ENCODE measurements around the gene MRPL49.

The MRPL49 gene

DNA sequence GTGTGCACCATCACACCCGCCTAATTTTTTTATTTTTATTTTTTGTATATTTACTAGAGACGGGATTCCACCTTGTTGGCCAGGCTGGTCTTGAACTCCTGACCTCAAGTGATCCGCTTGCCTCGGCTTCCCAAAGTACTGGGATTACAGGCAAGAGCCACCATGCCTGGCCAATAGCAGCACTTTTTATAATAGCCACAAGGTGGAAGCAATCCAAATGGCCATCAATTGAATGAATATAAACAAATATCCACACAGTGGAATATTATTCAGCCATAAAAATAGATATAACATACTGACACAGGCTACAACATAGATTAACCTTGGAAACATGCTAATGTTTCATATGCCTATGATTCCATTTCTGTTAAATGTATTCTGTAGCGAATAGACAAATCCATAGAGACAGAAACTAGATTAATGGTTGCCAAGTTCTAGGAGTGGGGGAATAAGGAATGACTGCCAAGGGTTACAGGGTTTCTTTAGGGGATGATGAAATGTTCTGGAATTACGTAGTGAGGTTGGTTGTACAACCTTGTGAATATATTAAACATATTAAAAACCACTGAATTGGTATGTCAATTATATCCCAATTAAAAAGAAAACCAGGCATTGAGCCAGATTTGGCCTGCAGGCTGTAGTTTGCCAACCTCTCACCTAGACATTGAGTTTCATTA lies 21.3 kb upstream of the MRPL49 start:
- no peak for DNase-seq
- intact Hi-C loops (cut with DNase I) = no loop called here

DNA sequence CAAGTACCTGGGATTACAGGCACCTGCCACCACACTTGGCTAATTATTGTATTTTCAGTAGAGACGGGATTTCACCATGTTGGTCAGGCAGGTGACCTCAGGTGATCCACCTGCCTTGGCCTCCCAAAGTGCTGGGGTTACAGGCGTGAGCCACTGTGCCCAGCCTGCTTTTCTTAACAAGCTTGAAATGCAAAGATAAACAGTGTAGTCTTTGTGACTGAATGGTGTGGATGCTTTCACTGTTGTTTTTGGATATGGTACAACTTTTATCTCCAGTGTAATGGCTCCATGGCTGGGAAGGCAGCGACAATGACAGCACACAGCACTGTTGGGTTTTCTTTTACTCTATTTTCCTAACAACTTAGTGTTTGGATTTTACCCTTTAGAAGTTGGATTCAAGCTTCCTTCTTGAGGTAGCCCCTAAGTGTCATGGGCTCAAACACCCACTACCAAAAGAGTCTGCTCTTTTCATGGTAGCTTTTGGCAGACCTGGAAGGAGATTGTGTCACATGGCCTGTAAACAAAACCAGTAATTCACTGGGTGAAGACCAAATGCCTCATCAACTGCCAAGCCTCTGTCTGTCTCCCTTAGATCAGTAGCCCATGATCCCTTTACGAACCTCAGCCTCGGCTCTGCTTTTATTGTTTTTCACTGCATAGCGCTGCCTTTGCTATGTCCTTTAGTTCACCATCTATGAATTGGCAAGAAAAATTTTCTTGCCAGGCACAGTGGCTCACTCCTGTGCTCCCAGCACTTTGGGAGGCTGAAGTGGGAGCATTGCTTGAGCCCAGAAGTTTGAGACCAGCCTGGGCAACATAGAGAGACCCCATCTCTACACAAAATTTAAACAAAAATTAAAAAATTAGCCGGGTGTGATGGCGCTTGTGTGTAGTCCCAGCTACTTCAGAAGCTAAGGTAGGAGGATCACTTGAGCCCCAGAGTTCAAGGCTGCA lies 19.7 kb upstream of the MRPL49 start:
- intact Hi-C loops (cut with DNase I) = no loop called here
- peak in 19 of 42 donors; percentile 25 to 84 (median 55) for DNase-seq

DNA sequence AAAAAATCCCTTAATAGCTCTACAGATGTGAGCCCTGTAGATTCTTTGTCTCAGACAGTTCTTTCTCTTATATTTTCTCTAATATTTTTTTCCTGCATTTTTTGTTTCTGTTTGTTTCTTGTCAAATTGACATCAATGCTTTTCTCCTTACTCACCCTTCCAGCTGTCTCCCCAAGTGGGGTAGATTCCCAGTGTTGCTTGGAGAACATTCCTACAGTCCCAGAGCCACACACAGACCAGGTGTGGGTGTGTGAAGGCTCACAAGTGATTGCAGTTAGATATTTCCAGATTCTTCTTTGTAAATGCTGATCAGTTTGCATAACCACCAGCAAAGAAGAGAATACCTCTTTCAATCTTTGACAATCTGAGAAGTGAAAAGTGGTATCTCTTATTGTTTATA lies 18.6 kb upstream of the MRPL49 start:
- intact Hi-C loops (cut with DNase I) = no loop called here
- no peak for DNase-seq

DNA sequence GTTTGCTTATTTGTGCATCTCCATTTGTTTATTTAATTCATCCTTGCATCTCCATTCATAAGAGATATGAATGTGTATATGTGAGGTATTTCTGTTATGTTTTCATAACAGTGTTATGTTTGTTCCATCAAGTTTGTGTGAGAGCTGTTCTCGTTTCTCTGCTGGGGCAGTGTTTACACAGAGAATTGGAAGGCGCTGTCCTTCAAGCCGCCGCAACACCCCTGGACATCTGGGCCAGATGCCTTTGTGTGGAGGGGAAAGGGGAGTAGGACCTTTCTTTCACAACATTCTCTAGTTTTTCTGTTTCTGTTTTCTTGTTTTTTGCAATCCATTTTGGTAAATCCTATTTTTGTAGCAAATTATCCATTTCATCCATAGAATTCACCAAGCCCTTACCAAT lies 17.5 kb upstream of the MRPL49 start:
- intact Hi-C loops (cut with DNase I) = no loop called here

DNA sequence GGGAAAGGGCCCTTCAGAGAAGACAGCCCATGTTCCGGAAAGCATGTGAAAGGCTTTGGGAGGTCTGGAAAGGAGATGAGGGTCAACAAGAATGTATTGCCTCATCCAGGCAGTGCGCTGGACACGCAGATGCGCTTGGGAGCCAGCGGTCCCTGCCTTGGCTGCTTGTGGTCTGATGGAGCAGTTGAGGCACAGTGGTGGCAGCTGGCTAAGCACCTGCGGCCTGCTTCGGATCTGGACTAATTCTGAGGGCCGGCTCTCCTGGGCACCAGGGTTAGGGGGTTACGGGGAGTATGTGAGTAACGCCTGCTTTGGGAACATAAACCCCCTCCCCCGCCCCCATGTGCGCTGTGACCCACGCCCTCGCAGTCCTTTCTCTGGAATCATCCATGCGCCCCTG lies 15.0 kb upstream of the MRPL49 start:
- intact Hi-C loops (cut with DNase I) = no loop called here
- no peak for DNase-seq

More for the DNA sequence above, 17.5 kb upstream of the MRPL49 start:
- peak in 5 of 42 donors; percentile 33 to 59 (median 48) for DNase-seq

DNA sequence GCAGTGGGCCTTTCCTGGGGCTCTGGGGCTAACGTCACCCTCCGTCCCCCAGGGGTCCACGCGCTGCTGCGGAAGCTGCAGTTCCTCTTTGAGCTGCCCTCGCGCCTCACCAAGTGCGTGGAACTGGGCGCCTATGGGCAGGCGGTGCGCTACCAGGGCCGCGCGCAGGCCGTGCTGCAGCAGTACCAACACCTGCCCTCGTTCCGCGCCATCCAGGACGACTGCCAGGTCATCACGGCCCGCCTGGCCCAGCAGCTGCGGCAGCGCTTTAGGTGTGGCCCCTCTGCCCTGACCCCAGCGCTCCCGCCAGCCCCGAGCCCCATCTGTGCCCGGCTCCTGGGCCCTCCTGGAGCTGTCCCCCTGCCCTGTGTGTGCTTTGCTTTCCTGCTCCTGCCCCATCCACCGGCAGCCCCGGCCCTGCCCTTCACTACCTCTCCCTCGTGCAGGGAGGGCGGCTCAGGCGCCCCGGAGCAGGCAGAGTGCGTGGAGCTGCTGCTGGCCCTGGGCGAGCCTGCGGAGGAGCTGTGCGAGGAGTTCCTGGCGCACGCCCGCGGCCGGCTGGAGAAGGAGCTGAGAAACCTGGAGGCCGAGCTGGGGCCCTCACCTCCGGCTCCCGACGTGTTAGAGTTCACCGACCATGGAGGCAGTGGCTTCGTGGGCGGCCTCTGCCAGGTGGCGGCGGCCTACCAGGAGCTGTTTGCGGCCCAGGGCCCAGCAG lies 14.2 kb upstream of the MRPL49 start:
- no peak for DNase-seq
- intact Hi-C loops (cut with DNase I) = no loop called here

DNA sequence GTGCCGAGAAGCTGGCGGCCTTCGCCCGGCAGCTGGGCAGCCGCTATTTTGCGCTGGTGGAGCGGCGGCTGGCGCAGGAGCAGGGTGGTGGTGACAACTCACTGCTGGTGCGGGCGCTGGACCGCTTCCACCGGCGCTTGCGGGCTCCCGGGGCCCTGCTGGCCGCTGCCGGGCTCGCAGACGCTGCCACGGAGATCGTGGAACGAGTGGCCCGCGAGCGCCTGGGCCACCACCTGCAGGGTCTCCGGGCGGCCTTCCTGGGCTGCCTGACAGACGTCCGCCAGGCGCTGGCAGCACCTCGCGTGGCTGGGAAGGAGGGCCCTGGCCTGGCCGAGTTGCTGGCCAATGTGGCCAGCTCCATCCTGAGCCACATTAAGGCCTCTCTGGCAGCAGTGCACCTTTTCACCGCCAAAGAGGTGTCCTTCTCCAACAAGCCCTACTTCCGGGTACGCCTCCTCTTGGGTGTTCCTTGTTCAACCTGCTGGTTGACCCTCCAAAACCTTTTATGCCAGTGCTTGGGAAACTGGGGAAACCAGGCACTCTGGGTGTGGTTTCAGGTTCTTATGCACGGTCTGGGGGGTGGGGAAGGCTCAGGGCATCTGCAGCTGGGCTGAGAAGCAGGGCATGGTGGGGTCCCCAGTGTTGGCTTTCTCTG lies 13.5 kb upstream of the MRPL49 start:
- DNase-seq = no peak
- intact Hi-C loops (cut with DNase I) = no loop called here

DNA sequence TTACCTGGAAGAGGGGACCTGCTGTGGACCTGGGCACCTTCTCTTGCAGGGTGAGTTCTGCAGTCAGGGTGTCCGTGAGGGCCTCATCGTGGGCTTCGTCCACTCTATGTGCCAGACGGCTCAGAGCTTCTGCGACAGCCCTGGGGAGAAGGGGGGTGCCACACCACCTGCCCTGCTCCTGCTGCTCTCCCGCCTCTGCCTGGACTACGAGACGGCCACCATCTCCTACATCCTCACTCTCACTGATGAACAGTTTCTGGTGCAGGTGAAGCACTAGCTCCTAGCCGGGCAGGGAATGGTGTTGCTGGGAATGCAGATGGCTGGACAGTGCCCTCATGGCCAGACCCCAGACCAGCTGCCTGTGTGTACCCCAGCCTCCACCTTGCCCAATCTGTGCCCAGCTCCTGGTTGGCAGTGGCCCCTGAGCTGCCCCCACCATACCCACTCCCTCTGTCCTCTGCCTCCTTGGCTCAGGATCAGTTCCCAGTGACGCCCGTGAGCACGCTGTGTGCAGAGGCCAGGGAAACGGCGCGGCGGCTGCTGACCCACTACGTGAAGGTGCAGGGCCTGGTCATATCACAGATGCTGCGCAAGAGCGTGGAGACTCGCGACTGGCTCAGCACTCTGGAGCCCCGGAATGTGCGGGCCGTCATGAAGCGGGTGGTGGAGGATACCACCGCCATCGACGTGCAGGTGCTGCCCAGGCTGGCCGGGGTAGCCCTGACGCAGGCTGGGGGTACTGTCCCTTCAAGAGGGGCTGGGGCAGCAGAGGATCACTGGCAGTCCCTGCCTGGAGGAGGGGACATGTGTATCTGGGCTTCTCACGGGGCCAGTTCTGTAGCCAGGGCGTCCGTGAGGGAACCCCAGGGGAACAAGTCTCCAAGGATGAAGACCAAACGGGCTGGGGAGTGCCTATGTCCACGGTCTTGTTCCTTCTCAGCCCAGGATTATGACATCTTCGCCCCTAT lies 12.6 kb upstream of the MRPL49 start:
- no peak for DNase-seq
- intact Hi-C loops (cut with DNase I) = loop anchor here (10.0 kb wide), 1 partner anchor 185 kb away; the partner anchor contains the start of gene PPP2R5B

DNA sequence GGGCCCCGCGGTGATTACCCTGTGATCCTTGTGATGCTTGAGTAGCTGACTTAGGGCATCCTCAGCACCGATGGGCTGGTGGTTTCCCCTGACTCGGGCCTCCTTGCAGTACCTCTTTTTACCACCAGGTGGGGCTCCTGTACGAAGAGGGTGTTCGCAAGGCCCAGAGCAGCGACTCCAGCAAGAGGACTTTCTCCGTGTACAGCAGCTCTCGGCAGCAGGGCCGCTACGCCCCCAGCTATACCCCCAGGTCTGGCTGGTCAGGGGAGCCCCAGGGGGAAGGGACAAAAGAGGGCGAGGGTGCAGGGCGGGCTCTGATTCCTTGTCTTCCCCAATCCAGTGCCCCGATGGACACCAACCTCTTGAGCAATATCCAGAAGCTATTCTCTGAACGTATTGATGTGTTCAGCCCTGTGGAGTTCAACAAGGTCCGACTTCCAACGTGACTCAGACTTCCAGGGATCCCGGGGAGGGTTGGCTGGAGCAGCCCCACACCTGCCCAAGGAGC lies 11.7 kb upstream of the MRPL49 start:
- DNase-seq = peak; percentile 70 to 98 (median 93)
- intact Hi-C loops (cut with DNase I) = loop anchor here (10.0 kb wide), 1 partner anchor 186 kb away; the partner anchor contains the start of gene PPP2R5B

DNA sequence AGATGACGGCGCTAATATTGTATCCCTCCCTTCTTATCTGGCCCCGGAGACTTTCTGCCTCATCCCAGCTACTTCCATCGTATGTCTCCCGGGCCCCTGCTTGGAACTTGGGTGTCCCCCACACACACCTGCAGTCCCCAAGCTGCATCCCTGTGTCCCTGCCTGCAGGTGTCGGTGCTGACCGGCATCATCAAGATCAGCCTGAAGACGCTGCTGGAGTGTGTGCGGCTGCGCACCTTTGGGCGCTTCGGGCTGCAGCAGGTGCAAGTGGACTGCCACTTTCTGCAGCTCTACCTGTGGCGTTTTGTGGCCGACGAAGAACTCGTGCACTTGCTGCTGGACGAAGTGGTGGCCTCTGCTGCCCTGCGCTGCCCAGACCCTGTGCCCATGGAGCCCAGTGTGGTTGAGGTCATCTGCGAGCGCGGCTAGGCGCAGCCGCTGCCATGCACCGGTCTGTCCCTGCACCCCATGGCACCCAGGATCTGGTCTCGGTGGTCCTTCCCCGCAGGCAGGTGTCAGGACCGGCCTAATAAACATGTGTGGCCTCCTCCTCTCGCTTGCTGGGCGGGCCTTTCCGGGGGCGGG lies 10.9 kb upstream of the MRPL49 start:
- no peak for DNase-seq

DNA sequence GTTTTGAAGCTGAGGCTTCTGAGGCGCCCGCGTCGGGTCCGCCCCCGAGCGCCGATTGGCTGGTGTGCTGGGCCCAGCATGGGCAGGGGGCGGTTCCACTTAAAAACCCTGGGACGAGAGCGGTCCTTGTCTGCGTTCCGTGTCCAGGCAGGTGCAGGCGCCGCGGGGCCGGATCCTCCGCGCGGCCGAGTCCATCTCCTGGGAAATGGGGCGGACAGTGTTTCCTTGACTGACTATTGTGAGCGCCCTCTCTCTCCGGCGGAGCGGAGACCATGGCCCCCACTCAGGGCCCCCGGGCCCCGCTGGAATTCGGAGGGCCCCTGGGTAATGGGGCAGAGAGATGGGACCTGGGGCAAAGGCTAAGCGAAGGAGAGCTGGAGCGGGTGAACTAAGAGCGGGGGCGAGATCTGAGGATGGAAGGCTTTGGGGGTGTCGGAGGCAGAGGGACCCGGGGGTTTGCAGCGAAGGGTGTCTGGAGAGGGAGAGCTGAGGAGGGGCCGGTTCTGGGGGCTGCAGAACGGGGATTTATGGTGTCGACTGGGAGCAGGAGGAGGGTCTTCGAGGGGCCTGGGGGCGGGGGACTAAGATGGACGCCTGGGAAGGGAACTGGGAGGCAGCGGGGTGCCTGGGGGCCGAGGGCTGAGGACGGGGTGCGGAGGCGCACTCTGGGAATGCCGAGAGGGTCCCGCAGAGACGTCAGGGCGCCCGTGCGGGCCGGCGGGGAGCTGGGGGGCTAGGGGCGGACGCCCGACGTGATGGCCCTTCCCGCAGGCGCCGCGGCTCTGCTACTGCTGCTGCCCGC lies 10.2 kb upstream of the MRPL49 start, which contains the start of gene TM7SF2:
TM7SF2 (plus strand) TSS at position 129 of the 802 bp plus-strand sequence; CDS start at position 273, 144 bp downstream.
- intact Hi-C loops (cut with DNase I) = loop anchor here (10.0 kb wide), 1 partner anchor 187 kb away; the partner anchor contains the start of gene PPP2R5B
- DNase-seq = peak; percentile 95 to 99 (median 98)

More for the DNA sequence above, 10.9 kb upstream of the MRPL49 start:
- intact Hi-C loops (cut with DNase I) = loop anchor here (10.0 kb wide), 1 partner anchor 186 kb away; the partner anchor contains the start of gene PPP2R5B

DNA sequence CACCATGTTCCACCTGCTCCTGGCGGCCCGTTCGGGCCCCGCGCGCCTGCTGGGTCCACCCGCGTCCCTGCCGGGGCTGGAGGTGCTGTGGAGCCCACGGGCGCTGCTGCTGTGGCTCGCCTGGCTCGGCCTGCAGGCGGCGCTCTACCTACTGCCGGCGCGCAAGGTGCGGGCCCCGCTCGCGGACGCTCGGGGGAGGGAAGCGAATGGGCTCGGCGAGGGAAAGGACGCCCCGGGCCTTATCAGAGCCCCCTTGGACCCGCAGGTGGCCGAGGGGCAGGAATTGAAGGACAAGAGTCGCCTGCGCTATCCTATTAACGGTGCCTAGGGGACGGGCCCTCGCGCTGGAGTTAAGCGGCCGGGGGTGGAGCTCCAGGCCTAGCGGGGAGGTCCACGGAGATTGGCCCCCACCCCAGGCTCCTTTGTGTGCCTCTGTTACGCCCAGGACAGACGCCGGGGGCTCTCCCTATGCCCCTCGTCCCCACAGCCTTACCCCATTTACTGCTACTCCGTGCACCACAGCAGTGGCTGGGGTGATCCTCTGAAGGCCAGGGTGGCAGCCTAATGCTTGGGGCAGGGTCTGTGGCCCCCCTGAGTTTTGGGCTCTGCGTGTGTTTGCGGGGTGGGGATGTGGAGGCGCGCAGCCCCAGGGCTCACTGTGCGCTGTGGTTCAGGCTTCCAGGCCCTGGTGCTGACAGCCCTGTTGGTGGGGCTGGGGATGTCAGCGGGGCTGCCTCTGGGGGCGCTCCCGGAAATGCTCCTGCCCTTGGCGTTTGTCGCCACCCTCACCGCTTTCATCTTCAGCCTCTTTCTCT lies 9.4 kb upstream of the MRPL49 start:
- intact Hi-C loops (cut with DNase I) = loop anchor here (10.0 kb wide), 1 partner anchor 188 kb away; the partner anchor contains the start of gene PPP2R5B
- DNase-seq = peak in 39 of 42 donors; percentile 26 to 83 (median 67)

DNA sequence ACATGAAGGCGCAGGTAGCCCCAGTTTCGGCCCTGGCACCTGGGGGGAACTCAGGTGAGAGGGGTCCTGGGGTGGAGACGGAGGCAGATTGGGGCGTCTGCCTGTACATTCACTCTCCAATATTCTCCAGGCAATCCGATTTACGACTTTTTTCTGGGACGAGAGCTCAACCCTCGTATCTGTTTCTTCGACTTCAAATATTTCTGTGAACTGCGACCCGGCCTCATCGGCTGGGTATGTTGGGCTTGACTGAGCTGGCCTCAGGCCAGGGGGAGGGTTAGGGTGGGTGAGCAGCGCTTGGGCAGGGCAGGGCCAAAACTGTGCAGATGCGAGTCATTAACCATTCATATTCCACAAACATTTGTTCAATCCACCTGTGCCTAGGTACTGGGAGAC lies 8.8 kb upstream of the MRPL49 start:
- intact Hi-C loops (cut with DNase I) = loop anchor here (10.0 kb wide), 1 partner anchor 189 kb away; the partner anchor contains the start of gene PPP2R5B
- no peak for DNase-seq

DNA sequence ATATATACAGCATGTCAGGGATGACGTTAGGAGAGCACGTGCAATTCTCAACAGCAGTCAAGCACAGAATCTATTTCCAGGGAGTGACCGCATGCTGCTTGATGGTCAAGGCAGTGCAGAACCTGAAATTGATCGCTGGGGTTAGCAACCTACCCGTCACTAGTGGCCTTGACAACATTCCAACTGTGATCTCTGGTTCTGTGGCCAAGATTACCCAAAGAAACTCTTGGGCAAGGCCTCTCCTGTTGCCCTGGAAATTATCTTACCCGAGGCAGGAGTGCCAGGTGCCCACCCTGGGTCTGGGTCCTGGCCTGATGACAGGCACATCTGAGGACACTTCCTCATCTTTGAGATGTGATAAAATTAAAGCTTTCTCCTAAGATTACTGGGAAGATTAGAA lies 8.3 kb upstream of the MRPL49 start:
- intact Hi-C loops (cut with DNase I) = loop anchor here (10.0 kb wide), 1 partner anchor 189 kb away; the partner anchor contains the start of gene PPP2R5B
- no peak for DNase-seq

Data from head of caudate nucleus (tissue), 42 donors.